IMR-90 (cell line): ENCODE results near the gene PHLDA2. TPM values are rescaled to one million over a fixed set of nuclear protein-coding genes. Genes with fewer than 3 reads are reported as not detected.
A peak's percentile ranks its signal among the peaks of the same experiment; 100 is the strongest.

ENCODE experiments used
- ATAC-seq: fragments of 200-7000 bp; cut with Tn5 transposase; 2 replicates; pipeline ENCODE4 v1.9.1; 2020; ENCODE audit warnings: low read depth, mild to moderate bottlenecking, moderate library complexity
- BruUV-seq: library from RNA; stranded (reverse); fragments of 400-500 nt; replicated peaks from 2 replicates; lab custom pipeline; 2021; lab: Mats Ljungman, UMichigan
- CTCF ChIA-PET: fragments of 300-600 bp; formaldehyde crosslinking; extraction: SDS; loops from one replicate; lab custom pipeline; 2021; ENCODE audit warnings: antibody characterized with exemption; lab: Yijun Ruan, JAX
- POLR2A ChIA-PET: fragments of 300-600 bp; sonication (Branson Sonifier 250); formaldehyde crosslinking; loops from one replicate; lab custom pipeline; 2022; ENCODE audit warnings: antibody characterized with exemption; ENCODE audit not compliant: unreplicated experiment; lab: Charles Lee
- DNase-seq: peaks from one replicate; pipeline ENCODE4 v3.0.0; 2013
- H2AFZ ChIP-seq: replicated peaks from 2 replicates; pipeline ENCODE3; 2013; ENCODE audit warnings: low read length, mild to moderate bottlenecking; ENCODE audit not compliant: poor library complexity
- H2AK5ac ChIP-seq: 2 replicates; pipeline ENCODE4 v1.6.1; 2013; ENCODE audit warnings: low read depth, low read length, inconsistent platforms
- H2AK9ac ChIP-seq: replicated peaks from 2 replicates; pipeline ENCODE3; 2013; ENCODE audit warnings: mild to moderate bottlenecking, low read depth, low read length, moderate library complexity; ENCODE audit not compliant: poor library complexity
- H2BK120ac ChIP-seq: 2 replicates; pipeline ENCODE4 v1.6.1; 2013; ENCODE audit warnings: low read depth, low read length, inconsistent platforms
- H2BK15ac ChIP-seq: 3 replicates; pipeline ENCODE4 v1.6.1; 2013; ENCODE audit warnings: low read depth, low read length, inconsistent platforms
- H2BK20ac ChIP-seq: 2 replicates; pipeline ENCODE4 v1.6.1; 2013; ENCODE audit warnings: low read depth, mild to moderate bottlenecking, inconsistent platforms, low read length, moderate library complexity
- H2BK5ac ChIP-seq: 2 replicates; pipeline ENCODE4 v1.6.1; 2013; ENCODE audit warnings: mild to moderate bottlenecking, low read depth, low read length, inconsistent platforms; ENCODE audit not compliant: poor library complexity, severe bottlenecking
- H3K14ac ChIP-seq: replicated peaks from 2 replicates; pipeline ENCODE4 v1.6.1; 2013; ENCODE audit warnings: low read depth, low read length, inconsistent platforms
- H3K18ac ChIP-seq: 2 replicates; pipeline ENCODE4 v1.6.1; 2013; ENCODE audit warnings: low read depth, low read length, control low read depth
- H3K23ac ChIP-seq: 2 replicates; pipeline ENCODE4 v1.6.1; 2013; ENCODE audit warnings: low read depth, low read length, inconsistent platforms
- H3K27ac ChIP-seq: 2 replicates; pipeline ENCODE4 v1.5.1; 2013; ENCODE audit warnings: mild to moderate bottlenecking, control low read depth, low read length; ENCODE audit not compliant: insufficient read depth
- H3K27me3 ChIP-seq: 2 replicates; pipeline ENCODE4 v1.6.1; 2013; ENCODE audit warnings: low read length; ENCODE audit not compliant: control insufficient read depth, insufficient read depth
- H3K36me3 ChIP-seq: 2 replicates; pipeline ENCODE4 v1.6.1; 2013; ENCODE audit warnings: low read length, mixed read lengths; ENCODE audit not compliant: control insufficient read depth, insufficient read depth
- H3K4ac ChIP-seq: 2 replicates; pipeline ENCODE4 v1.6.1; 2013; ENCODE audit warnings: low read depth, low read length, inconsistent platforms
- H3K4me1 ChIP-seq: 2 replicates; pipeline ENCODE4 v1.6.1; 2013; ENCODE audit warnings: low read length, mixed read lengths; ENCODE audit not compliant: control insufficient read depth, insufficient read depth
- H3K4me2 ChIP-seq: 2 replicates; pipeline ENCODE4 v1.6.1; 2013; ENCODE audit warnings: low read depth, mild to moderate bottlenecking, control low read depth, low read length, moderate library complexity
- H3K4me3 ChIP-seq: 2 replicates; pipeline ENCODE4 v1.5.1; 2013; ENCODE audit warnings: low read depth, mild to moderate bottlenecking, control low read depth, low read length, moderate library complexity; ENCODE audit not compliant: insufficient read depth
- H3K56ac ChIP-seq: 2 replicates; pipeline ENCODE4 v1.6.1; 2013; ENCODE audit warnings: low read length, inconsistent platforms; ENCODE audit not compliant: insufficient read depth; ENCODE audit errors: extremely low read depth
- H3K79me1 ChIP-seq, 2 experiments: 2 replicates each; pipeline ENCODE4 v1.6.1; 2013; ENCODE audit warnings: low read length in 2 of 2, inconsistent platforms in 1 of 2, low read depth in 1 of 2
- H3K9ac ChIP-seq: 2 replicates; pipeline ENCODE4 v1.6.1; 2013; ENCODE audit warnings: low read depth, low read length, control low read depth
- H3K9me1 ChIP-seq: 2 replicates; pipeline ENCODE4 v1.6.1; 2013; ENCODE audit warnings: low read length, inconsistent platforms; ENCODE audit not compliant: insufficient read depth
- H3K9me3 ChIP-seq: 2 replicates; pipeline ENCODE4 v1.6.1; 2013; ENCODE audit warnings: low read length; ENCODE audit not compliant: control insufficient read depth, insufficient read depth
- H4K20me1 ChIP-seq: 2 replicates; pipeline ENCODE4 v1.6.1; 2013; ENCODE audit warnings: low read length, inconsistent platforms; ENCODE audit not compliant: insufficient read depth
- H4K5ac ChIP-seq: 2 replicates; pipeline ENCODE4 v1.6.1; 2013; ENCODE audit warnings: mild to moderate bottlenecking, low read depth, low read length, control low read depth
- H4K8ac ChIP-seq, 2 experiments: 2 replicates each; pipeline ENCODE4 v1.6.1; 2013; ENCODE audit warnings: low read depth in 2 of 2, low read length in 2 of 2, control low read depth in 1 of 2, inconsistent platforms in 1 of 2
- H4K91ac ChIP-seq: 2 replicates; pipeline ENCODE4 v1.6.1; 2013; ENCODE audit warnings: low read depth, low read length, inconsistent platforms; ENCODE audit not compliant: insufficient read depth
- BHLHE40 ChIP-seq: fragments of 150-350 bp; IDR thresholded peaks from 2 replicates; pipeline ENCODE4 v1.6.1; 2016; ENCODE audit warnings: mild to moderate bottlenecking, low read depth, low read length
- CEBPB ChIP-seq: IDR thresholded peaks from 2 replicates; pipeline ENCODE4 v1.6.1; 2012; ENCODE audit warnings: low read depth, low read length, improper control_type of control experiment
- CHD1 ChIP-seq: IDR thresholded peaks from 2 replicates; pipeline ENCODE4 v1.6.1; 2012; ENCODE audit warnings: low read depth, low read length, improper control_type of control experiment
- FOS ChIP-seq: fragments of 150-350 bp; IDR thresholded peaks from 2 replicates; pipeline ENCODE4 v1.6.1; 2016; ENCODE audit warnings: low read depth, low read length
- MAFK ChIP-seq: IDR thresholded peaks from 2 replicates; pipeline ENCODE4 v1.6.1; 2012; ENCODE audit warnings: low read depth, low read length, improper control_type of control experiment
- MAZ ChIP-seq: IDR thresholded peaks from 2 replicates; pipeline ENCODE4 v1.6.1; 2012; ENCODE audit warnings: low read depth, mild to moderate bottlenecking, low read length, improper control_type of control experiment, moderate library complexity, borderline replicate concordance
- MXI1 ChIP-seq: IDR thresholded peaks from 2 replicates; pipeline ENCODE4 v1.6.1; 2012; ENCODE audit warnings: low read depth, mild to moderate bottlenecking, low read length, moderate library complexity, borderline replicate concordance
- NFE2L2 ChIP-seq: fragments of 150-350 bp; IDR thresholded peaks from 2 replicates; pipeline ENCODE4 v1.6.1; 2016; ENCODE audit warnings: low read depth, mild to moderate bottlenecking, low read length
- POLR2A ChIP-seq: IDR thresholded peaks from 2 replicates; pipeline ENCODE4 v1.6.1; 2012; ENCODE audit warnings: mild to moderate bottlenecking, low read depth, low read length
- RAD21 ChIP-seq: IDR thresholded peaks from 2 replicates; pipeline ENCODE4 v1.6.1; 2012; ENCODE audit warnings: low read length, improper control_type of control experiment
- RCOR1 ChIP-seq: IDR thresholded peaks from 2 replicates; pipeline ENCODE4 v1.6.1; 2012; ENCODE audit warnings: mild to moderate bottlenecking, low read length, improper control_type of control experiment; ENCODE audit not compliant: insufficient replicate concordance
- RFX5 ChIP-seq: IDR thresholded peaks from 2 replicates; pipeline ENCODE4 v1.8.0; 2012; ENCODE audit warnings: low read depth, mild to moderate bottlenecking, low read length, moderate library complexity
- SMC3 ChIP-seq: fragments of 150-350 bp; IDR thresholded peaks from 2 replicates; pipeline ENCODE4 v1.6.1; 2016; ENCODE audit warnings: low read depth, mild to moderate bottlenecking, antibody characterized with exemption, low read length, moderate library complexity
- USF2 ChIP-seq: fragments of 150-350 bp; IDR thresholded peaks from 2 replicates; pipeline ENCODE4 v1.6.1; 2017; ENCODE audit warnings: mild to moderate bottlenecking, antibody characterized with exemption, low read length, low read depth
- WGBS, 2 experiments: methylation state at CpG; one replicate each; pipeline versions ENCODE4 v1.1.5 to v1.1.7; 2013; ENCODE audit warnings: missing lambda C conversion rate in 2 of 2; ENCODE audit not compliant: insufficient read length in 1 of 2; ENCODE audit errors: extremely low coverage in 2 of 2; 5-methylcytosine and 5-hydroxymethylcytosine counted together
- dilution Hi-C: fragments of 300-500 bp; cut with HindIII; formaldehyde crosslinking; loops from one replicate; pipeline ENCODE4 v1.14.3; 2018; ENCODE audit warnings: low sequenced_read_pairs; ENCODE audit not compliant: unreplicated experiment
- in situ Hi-C: fragments of 300-500 bp; cut with MboI; formaldehyde crosslinking; loops from 3 replicates; pipeline ENCODE4 v1.14.3; 2019; ENCODE audit warnings: low sequenced_read_pairs, inconsistent platforms, mixed read lengths
- intact Hi-C: fragments of 100-400 bp; cut with micrococcal nuclease; formaldehyde crosslinking; loops from 2 replicates; pipeline ENCODE4 v1.10.0; 2022
- polyA plus RNA-seq, 3 experiments: library from polyadenylated mRNA; depleted of rRNA; stranded (reverse); fragments of >200 nt; gene quantifications; 2 replicates each; pipeline ENCODE4 v1.2.3, GENCODE V29; 2012; ENCODE audit warnings: low replicate concordance in 1 of 3
- total RNA-seq: library from RNA; depleted of rRNA; stranded (reverse); fragments of >200 nt; gene quantifications from 2 replicates; pipeline ENCODE4 v1.2.3, GENCODE V29; 2012
- TF ChIP-seq, protein P1 (sequence below): fragments of 150-350 bp; IDR thresholded peaks from 2 replicates; pipeline ENCODE4 v1.6.1; 2016; ENCODE audit warnings: low read depth, mild to moderate bottlenecking, low read length, moderate library complexity, borderline replicate concordance
- TF ChIP-seq, protein P2 (sequence below): conservative IDR thresholded peaks from 2 replicates; pipeline ENCODE4 v1.5.1; 2012; ENCODE audit warnings: mild to moderate bottlenecking, low read depth, low read length, improper control_type of control experiment

PHLDA2 gene
- total and polyA plus RNA-seq, 2 of the 4 experiments (the other 2 are of a cell fraction), result 3.8 to 89.0 TPM

GRCh38 chr11:2910401-2910955, 18.7 kb downstream of the PHLDA2 start:
- Histone ChIP-seq H3K18ac (no peak overlapping the region), H3K4ac (no peak overlapping the region; the same call in 1 of the 2 replicates), H2BK5ac (no peak overlapping the region), H2BK15ac (no peak overlapping the region), H3K36me3 (peaks cover 2% of the 10 kb centered on the region; the same call in 1 of the 2 replicates), H2BK20ac (no peak overlapping the region), H3K79me1 (peaks cover 0 to 7% of the 10 kb centered on the region in 2 experiments; a peak in 1 of 4 replicates), H3K9me1 (peaks cover 11% of the 10 kb centered on the region), H3K4me3 (no peak overlapping the region), H3K14ac (no peak overlapping the region), H2BK120ac (no peak overlapping the region), H3K4me2 (no peak overlapping the region), H3K23ac (no peak overlapping the region), H3K27ac (no peak overlapping the region), H4K20me1 (no peaks in the 10 kb centered on the region), H3K27me3 (no peaks in the 10 kb centered on the region), H2AK5ac (0 out of 2 replicates have a peak overlapping the region, but pooled peaks have one; percentile 59), H2AK9ac (peak overlapping the region; percentile 61), H2AFZ (no peak overlapping the region), H4K5ac (no peak overlapping the region), H4K8ac (no peak overlapping the region), H4K91ac (no peak overlapping the region), H3K9ac (no peak overlapping the region), H3K56ac (no peak overlapping the region), H3K9me3 (peaks cover 3% of the 10 kb centered on the region; the same call in 1 of the 2 replicates), H3K4me1 (peaks cover 16% of the 10 kb centered on the region)
- no peak for ATAC-seq
- no peak for DNase-seq
- POLR2A ChIA-PET, result no interaction called here
- intact Hi-C loops, result no loop called here
- dilution Hi-C loops, result no loop called here
- TF ChIP-seq CEBPB (no peak), MAFK (no peak), RAD21 (no peak), RCOR1 (no peak), RFX5 (no peak), FOS (no peak), USF2 (no peak), MXI1 (no peak), SMC3 (no peak), POLR2A (no peak), BHLHE40 (no peak), MAZ (no peak), NFE2L2 (no peak), CHD1 (no peak)
- TF ChIP-seq, protein P1, sequence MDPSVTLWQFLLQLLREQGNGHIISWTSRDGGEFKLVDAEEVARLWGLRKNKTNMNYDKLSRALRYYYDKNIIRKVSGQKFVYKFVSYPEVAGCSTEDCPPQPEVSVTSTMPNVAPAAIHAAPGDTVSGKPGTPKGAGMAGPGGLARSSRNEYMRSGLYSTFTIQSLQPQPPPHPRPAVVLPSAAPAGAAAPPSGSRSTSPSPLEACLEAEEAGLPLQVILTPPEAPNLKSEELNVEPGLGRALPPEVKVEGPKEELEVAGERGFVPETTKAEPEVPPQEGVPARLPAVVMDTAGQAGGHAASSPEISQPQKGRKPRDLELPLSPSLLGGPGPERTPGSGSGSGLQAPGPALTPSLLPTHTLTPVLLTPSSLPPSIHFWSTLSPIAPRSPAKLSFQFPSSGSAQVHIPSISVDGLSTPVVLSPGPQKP, result no peak
- TF ChIP-seq, protein P2, sequence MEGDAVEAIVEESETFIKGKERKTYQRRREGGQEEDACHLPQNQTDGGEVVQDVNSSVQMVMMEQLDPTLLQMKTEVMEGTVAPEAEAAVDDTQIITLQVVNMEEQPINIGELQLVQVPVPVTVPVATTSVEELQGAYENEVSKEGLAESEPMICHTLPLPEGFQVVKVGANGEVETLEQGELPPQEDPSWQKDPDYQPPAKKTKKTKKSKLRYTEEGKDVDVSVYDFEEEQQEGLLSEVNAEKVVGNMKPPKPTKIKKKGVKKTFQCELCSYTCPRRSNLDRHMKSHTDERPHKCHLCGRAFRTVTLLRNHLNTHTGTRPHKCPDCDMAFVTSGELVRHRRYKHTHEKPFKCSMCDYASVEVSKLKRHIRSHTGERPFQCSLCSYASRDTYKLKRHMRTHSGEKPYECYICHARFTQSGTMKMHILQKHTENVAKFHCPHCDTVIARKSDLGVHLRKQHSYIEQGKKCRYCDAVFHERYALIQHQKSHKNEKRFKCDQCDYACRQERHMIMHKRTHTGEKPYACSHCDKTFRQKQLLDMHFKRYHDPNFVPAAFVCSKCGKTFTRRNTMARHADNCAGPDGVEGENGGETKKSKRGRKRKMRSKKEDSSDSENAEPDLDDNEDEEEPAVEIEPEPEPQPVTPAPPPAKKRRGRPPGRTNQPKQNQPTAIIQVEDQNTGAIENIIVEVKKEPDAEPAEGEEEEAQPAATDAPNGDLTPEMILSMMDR, result no peak
- 84% methylated on average over 5 of the region's 13 CpGs; no CpG with 5 or more reads in 1 of the 2 experiments for WGBS, 2 experiments
- in situ Hi-C loops, result no loop called here
- CTCF ChIA-PET, result no interaction called here
- BruUV-seq, result no TSS peak
